PC-9 (cell line): Measurements from ENCODE around the gene FAM234A.

ENCODE experiments used
- EZH2 ChIP-seq: fragments of 200-600 bp; sonication (generic); IDR thresholded peaks from 2 replicates; pipeline ENCODE4 v1.8.0; 2017; ENCODE audit warnings: antibody characterized with exemption, low read depth
- TF ChIP-seq, protein P1 (sequence below): fragments of 200-600 bp; sonication (generic); conservative IDR thresholded peaks from 2 replicates; pipeline ENCODE4 v1.6.1; 2017; ENCODE audit warnings: mixed run types, antibody characterized with exemption, mild to moderate bottlenecking, moderate library complexity

- TF ChIP-seq, protein P1, sequence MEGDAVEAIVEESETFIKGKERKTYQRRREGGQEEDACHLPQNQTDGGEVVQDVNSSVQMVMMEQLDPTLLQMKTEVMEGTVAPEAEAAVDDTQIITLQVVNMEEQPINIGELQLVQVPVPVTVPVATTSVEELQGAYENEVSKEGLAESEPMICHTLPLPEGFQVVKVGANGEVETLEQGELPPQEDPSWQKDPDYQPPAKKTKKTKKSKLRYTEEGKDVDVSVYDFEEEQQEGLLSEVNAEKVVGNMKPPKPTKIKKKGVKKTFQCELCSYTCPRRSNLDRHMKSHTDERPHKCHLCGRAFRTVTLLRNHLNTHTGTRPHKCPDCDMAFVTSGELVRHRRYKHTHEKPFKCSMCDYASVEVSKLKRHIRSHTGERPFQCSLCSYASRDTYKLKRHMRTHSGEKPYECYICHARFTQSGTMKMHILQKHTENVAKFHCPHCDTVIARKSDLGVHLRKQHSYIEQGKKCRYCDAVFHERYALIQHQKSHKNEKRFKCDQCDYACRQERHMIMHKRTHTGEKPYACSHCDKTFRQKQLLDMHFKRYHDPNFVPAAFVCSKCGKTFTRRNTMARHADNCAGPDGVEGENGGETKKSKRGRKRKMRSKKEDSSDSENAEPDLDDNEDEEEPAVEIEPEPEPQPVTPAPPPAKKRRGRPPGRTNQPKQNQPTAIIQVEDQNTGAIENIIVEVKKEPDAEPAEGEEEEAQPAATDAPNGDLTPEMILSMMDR: no peak
- TF ChIP-seq EZH2: no peak
Observed at GRCh38 chr16:254461-254860, 19.8 kb downstream of the FAM234A start.
